Duodenal mucosa (tissue), 2 donors: Measurements from ENCODE around the gene TMEM63C.

Experiments used
- H3K27ac ChIP-seq: one replicate; pipeline ENCODE4 v1.7.0; 2013; ENCODE audit warnings: low read depth, low read length
- H3K27me3 ChIP-seq, 2 donors: one replicate each; pipeline ENCODE4 v1.7.0; 2013; ENCODE audit warnings: low read length in 2 of 2, control low read depth in 1 of 2; ENCODE audit not compliant: insufficient read depth in 2 of 2, control insufficient read depth in 1 of 2
- H3K36me3 ChIP-seq, 2 donors: one replicate each; pipeline ENCODE4 v1.7.0; 2013; ENCODE audit warnings: low read length in 2 of 2, control low read depth in 1 of 2; ENCODE audit not compliant: insufficient read depth in 2 of 2, control insufficient read depth in 1 of 2
- H3K4me1 ChIP-seq, 2 donors: one replicate each; pipeline ENCODE4 v1.7.0; 2013; ENCODE audit warnings: low read length in 2 of 2, control low read depth in 1 of 2; ENCODE audit not compliant: insufficient read depth in 2 of 2, control insufficient read depth in 1 of 2
- H3K4me3 ChIP-seq, 2 donors: one replicate each; pipeline ENCODE4 v1.7.0; 2013; ENCODE audit warnings: low read length in 2 of 2, low read depth in 1 of 2
- H3K9ac ChIP-seq, 2 donors: one replicate each; pipeline ENCODE4 v1.7.0; 2013; ENCODE audit warnings: low read length in 2 of 2, low read depth in 1 of 2
- H3K9me3 ChIP-seq, 2 donors: one replicate each; pipeline ENCODE4 v1.7.0; 2013; ENCODE audit warnings: low read length in 2 of 2, control low read depth in 1 of 2; ENCODE audit not compliant: control insufficient read depth in 1 of 2

Gene TMEM63C

GRCh38 chr14:77265187-77265515, 83.6 kb downstream of the TMEM63C start:
- Histone ChIP-seq H3K27me3 (peaks cover 9% of the 10 kb centered on the region in 2 donors), H3K36me3 (no peaks in the 10 kb centered on the region), H3K9ac (no peak overlapping the region), H3K4me1 (no peaks in the 10 kb centered on the region), H3K4me3 (no peak overlapping the region), H3K27ac (no peak overlapping the region), H3K9me3 (no peaks in the 10 kb centered on the region)

- H3K4me1 ChIP-seq, result no peaks in the 10 kb centered on the region
- no peaks in the 10 kb centered on the region for H3K36me3 ChIP-seq
- H3K27me3 ChIP-seq, result peaks cover 9% of the 10 kb centered on the region in 2 donors
- no peaks in the 10 kb centered on the region for H3K9me3 ChIP-seq
- H3K4me3 ChIP-seq, result no peak overlapping the region
- no peak overlapping the region for H3K9ac ChIP-seq
- no peak overlapping the region for H3K27ac ChIP-seq
These were observed 84.2 kb downstream of the TMEM63C start for GRCh38 chr14:77265561-77266335.

GRCh38 chr14:77266336-77266735, 84.7 kb downstream of the TMEM63C start:
- Histone ChIP-seq H3K27ac (no peak overlapping the region), H3K36me3 (no peaks in the 10 kb centered on the region), H3K9ac (no peak overlapping the region), H3K9me3 (no peaks in the 10 kb centered on the region), H3K4me1 (no peaks in the 10 kb centered on the region), H3K27me3 (peaks cover 11 to 13% of the 10 kb centered on the region in 2 donors), H3K4me3 (no peak overlapping the region)

GRCh38 chr14:77267937-77268699, 86.5 kb downstream of the TMEM63C start:
- Histone ChIP-seq H3K9ac (no peak overlapping the region), H3K27me3 (peaks cover 14% of the 10 kb centered on the region in 2 donors), H3K4me3 (no peak overlapping the region)

GRCh38 chr14:77268989-77269600, 87.5 kb downstream of the TMEM63C start:
- H3K4me1 ChIP-seq, result no peaks in the 10 kb centered on the region
- H3K27ac ChIP-seq, result no peak overlapping the region
- H3K9ac ChIP-seq, result no peak overlapping the region
- no peaks in the 10 kb centered on the region for H3K9me3 ChIP-seq
- no peak overlapping the region for H3K4me3 ChIP-seq
- peaks cover 14% of the 10 kb centered on the region in 2 donors for H3K27me3 ChIP-seq
- H3K36me3 ChIP-seq, result no peaks in the 10 kb centered on the region

More at GRCh38 chr14:77267937-77268699, 86.5 kb downstream of the TMEM63C start:
- H3K4me1 ChIP-seq, result no peaks in the 10 kb centered on the region
- no peak overlapping the region for H3K27ac ChIP-seq
- no peaks in the 10 kb centered on the region for H3K36me3 ChIP-seq
- no peaks in the 10 kb centered on the region for H3K9me3 ChIP-seq

- no peaks in the 10 kb centered on the region for H3K4me1 ChIP-seq
- no peak overlapping the region for H3K4me3 ChIP-seq
- H3K36me3 ChIP-seq, result no peaks in the 10 kb centered on the region
- H3K9me3 ChIP-seq, result no peaks in the 10 kb centered on the region
- H3K27ac ChIP-seq, result no peak overlapping the region
- no peak overlapping the region for H3K9ac ChIP-seq
- H3K27me3 ChIP-seq, result peaks cover 14% of the 10 kb centered on the region in 2 donors
These were observed 88.9 kb downstream of the TMEM63C start for GRCh38 chr14:77270361-77271112.

- H3K9me3 ChIP-seq, result no peaks in the 10 kb centered on the region
- H3K9ac ChIP-seq, result no peak within 1 kb of the TSS
- H3K27me3 ChIP-seq, result peaks cover 14% of the 10 kb centered on the region in 2 donors
- H3K36me3 ChIP-seq, result no peaks in the 10 kb centered on the region
- H3K4me1 ChIP-seq, result no peaks in the 10 kb centered on the region
- no peak within 1 kb of the TSS for H3K27ac ChIP-seq
- no peak within 1 kb of the TSS for H3K4me3 ChIP-seq
These were observed 89.6 kb downstream of the TMEM63C start, which contains the start of gene NGB for GRCh38 chr14:77271113-77271710. TSS of gene NGB (minus strand) at chr14:77271206. CDS start at chr14:77270937, 269 bp downstream.

GRCh38 chr14:77272261-77272660, 90.7 kb downstream of the TMEM63C start:
- H3K9me3 ChIP-seq, result no peaks in the 10 kb centered on the region
- H3K27me3 ChIP-seq, result peaks cover 14% of the 10 kb centered on the region in 2 donors
- no peak overlapping the region for H3K9ac ChIP-seq
- no peaks in the 10 kb centered on the region for H3K36me3 ChIP-seq
- H3K27ac ChIP-seq, result no peak overlapping the region
- H3K4me1 ChIP-seq, result no peaks in the 10 kb centered on the region
- no peak overlapping the region for H3K4me3 ChIP-seq

GRCh38 chr14:77273796-77274195, 92.2 kb downstream of the TMEM63C start:
- no peaks in the 10 kb centered on the region for H3K9me3 ChIP-seq
- H3K27ac ChIP-seq, result no peak overlapping the region
- peaks cover 9 to 10% of the 10 kb centered on the region in 2 donors for H3K27me3 ChIP-seq
- no peaks in the 10 kb centered on the region for H3K4me1 ChIP-seq
- H3K9ac ChIP-seq, result no peak overlapping the region
- H3K4me3 ChIP-seq, result no peak overlapping the region
- peaks cover 5 to 10% of the 10 kb centered on the region in 2 donors for H3K36me3 ChIP-seq
